Muscle of leg (tissue), 11 donors: ENCODE results near the gene DCTN4. TPM values are rescaled to one million over a fixed set of nuclear protein-coding genes. Genes with fewer than 3 reads are reported as not detected.

Source experiments
- DNase-seq: peaks from one replicate; pipeline ENCODE4 v3.0.0; 2013
- H3K27ac ChIP-seq: one replicate; pipeline ENCODE4 v1.5.1; 2013; ENCODE audit warnings: mild to moderate bottlenecking, low read length, control low read depth
- H3K27me3 ChIP-seq: one replicate; pipeline ENCODE4 v1.6.1; 2013; ENCODE audit warnings: low read length; ENCODE audit not compliant: control insufficient read depth, insufficient read depth
- H3K36me3 ChIP-seq: one replicate; pipeline ENCODE4 v1.6.1; 2013; ENCODE audit warnings: low read length; ENCODE audit not compliant: control insufficient read depth, insufficient read depth
- H3K4me1 ChIP-seq: one replicate; pipeline ENCODE4 v1.6.1; 2013; ENCODE audit warnings: low read length; ENCODE audit not compliant: control insufficient read depth, insufficient read depth
- H3K4me3 ChIP-seq: one replicate; pipeline ENCODE4 v1.5.1; 2013; ENCODE audit warnings: low read length, control low read depth
- H3K9me3 ChIP-seq: replicated peaks from 2 replicates; pipeline ENCODE4 v1.6.1; 2013; ENCODE audit warnings: low read depth, low read length; ENCODE audit not compliant: control insufficient read depth
- WGBS: methylation state at CpG from one replicate; pipeline ENCODE4 v1.1.5; 2013; ENCODE audit warnings: missing lambda C conversion rate; ENCODE audit not compliant: insufficient coverage; 5-methylcytosine and 5-hydroxymethylcytosine counted together
- polyA plus RNA-seq, 8 donors: library from polyadenylated mRNA; unstranded; fragments of 120-200 nt; gene quantifications; one replicate each; pipeline versions ENCODE4 v1.2.1 to v1.2.3, GENCODE V29; 2013; ENCODE audit warnings: inconsistent platforms in 1 of 8, low replicate concordance in 1 of 8; ENCODE audit not compliant: insufficient read length in 8 of 8, insufficient read depth in 1 of 8
- total RNA-seq: library from RNA; stranded (reverse); fragments of 120-200 nt; gene quantifications from one replicate; pipeline ENCODE4 v1.2.4, GENCODE V29; 2013

DCTN4 gene
- total and polyA plus RNA-seq, 9 donors, result 33.1 to 43.8 (median 36.4) TPM

GRCh38 chr5:150661086-150661485, 97.7 kb downstream of the DCTN4 start, which contains the start of gene MYOZ3:
MYOZ3 (plus strand) TSS chr5:150661251; CDS start chr5:150662942, 1,691 bp downstream.
- no peaks in the 10 kb centered on the region for H3K36me3 ChIP-seq
- H3K9me3 ChIP-seq, result no peaks in the 10 kb centered on the region
- H3K4me1 ChIP-seq, result peaks cover 58% of the 10 kb centered on the region
- no peak within 1 kb of the TSS for H3K4me3 ChIP-seq
- 41% methylated on average over 3 of the region's 7 CpGs for WGBS
- no peaks in the 10 kb centered on the region for H3K27me3 ChIP-seq
- DNase-seq, result peak; percentile 57
- peak within 1 kb of the TSS; percentile 73 for H3K27ac ChIP-seq

GRCh38 chr5:150660108-150660831, 98.5 kb downstream of the DCTN4 start:
- peak overlapping the region; percentile 73 for H3K27ac ChIP-seq

GRCh38 chr5:150659360-150660107, 99.3 kb downstream of the DCTN4 start:
- Histone ChIP-seq H3K36me3 (no peaks in the 10 kb centered on the region), H3K27me3 (no peaks in the 10 kb centered on the region), H3K9me3 (no peaks in the 10 kb centered on the region), H3K4me1 (peaks cover 61% of the 10 kb centered on the region), H3K27ac (no peak overlapping the region), H3K4me3 (no peak overlapping the region)
- WGBS, result 86% methylated on average over 8 of the region's 11 CpGs
- no peak for DNase-seq

More at GRCh38 chr5:150660108-150660831, 98.5 kb downstream of the DCTN4 start:
- H3K27me3 ChIP-seq, result no peaks in the 10 kb centered on the region
- no peak overlapping the region for H3K4me3 ChIP-seq
- H3K9me3 ChIP-seq, result no peaks in the 10 kb centered on the region
- 56% methylated on average over 4 of the region's 4 CpGs for WGBS
- no peaks in the 10 kb centered on the region for H3K36me3 ChIP-seq
- DNase-seq, result peak; percentile 23
- peaks cover 61% of the 10 kb centered on the region for H3K4me1 ChIP-seq

- H3K36me3 ChIP-seq, result no peaks in the 10 kb centered on the region
- no peaks in the 10 kb centered on the region for H3K27me3 ChIP-seq
- DNase-seq, result no peak
- H3K9me3 ChIP-seq, result no peaks in the 10 kb centered on the region
- H3K27ac ChIP-seq, result no peak overlapping the region
- WGBS, result 68% methylated on average over 3 of the region's 3 CpGs
- peaks cover 64% of the 10 kb centered on the region for H3K4me1 ChIP-seq
- no peak overlapping the region for H3K4me3 ChIP-seq
Measured at GRCh38 chr5:150658699-150659265, 100.0 kb downstream of the DCTN4 start.

Other genes with a start within 250 kb of the DCTN4 start
- gene SYNPO, start 118.4 kb downstream of the DCTN4 start, total RNA-seq, result 7.7 TPM
- 10 to 100 TPM; 23.9 to 32.1 (median 28.7) TPM for gene SYNPO, start 118.4 kb downstream of the DCTN4 start, polyA plus RNA-seq
- 7.7 TPM for gene MYOZ3, start 97.8 kb downstream of the DCTN4 start, total RNA-seq
- gene MYOZ3, start 97.8 kb downstream of the DCTN4 start, polyA plus RNA-seq, result 10 to 100 TPM in 4 of 8 donors, 1 to 10 TPM in 4; 7.2 to 15.7 (median 9.8) TPM
- gene RBM22, start 58.0 kb downstream of the DCTN4 start, total RNA-seq, result 32.0 TPM
- gene RBM22, start 58.0 kb downstream of the DCTN4 start, polyA plus RNA-seq, result 10 to 100 TPM; 36.9 to 44.9 (median 40.8) TPM
- gene SMIM3, start 19.7 kb upstream of the DCTN4 start, total RNA-seq, result 9.8 TPM
- gene SMIM3, start 19.7 kb upstream of the DCTN4 start, polyA plus RNA-seq, result 10 to 100 TPM in 2 of 8 donors, 1 to 10 TPM in 6; 7.0 to 11.1 (median 8.1) TPM
- not detected for gene IRGM, start 87.5 kb upstream of the DCTN4 start, total RNA-seq
- gene IRGM, start 87.5 kb upstream of the DCTN4 start, polyA plus RNA-seq, result under 1 TPM in 2 of 8 donors, not detected in 6; 0.20 to 0.29 TPM
- 11.0 TPM for gene ZNF300, start 146.0 kb upstream of the DCTN4 start, total RNA-seq
- 10 to 100 TPM in 6 of 8 donors, 1 to 10 TPM in 2; 8.8 to 12.9 (median 11.3) TPM for gene ZNF300, start 146.0 kb upstream of the DCTN4 start, polyA plus RNA-seq